ENCODE data around the gene KMO. TPM values are rescaled to one million over a fixed set of nuclear protein-coding genes. Genes with fewer than 3 reads are reported as not detected.

The KMO gene
- total and polyA plus RNA-seq, 2 of the 8 experiments (the other 6 are each of a cell fraction or from before 2014, with no cell fraction given), result not detected

- Histone ChIP-seq H3K23ac (ENCODE audit: insufficient read length) (no peak overlapping the region), H2AK5ac (ENCODE audit: low read depth, low read length) (no peak overlapping the region), H3K4me1 (replicated peaks in 1 of 4; ENCODE audit: control insufficient read depth in 3 of 4, insufficient read depth in 4 of 4, low read length in 3 of 4) (no peaks in the 10 kb centered on the region), H2BK12ac (ENCODE audit: low read depth, low read length) (no peak overlapping the region), H2AFZ (ENCODE audit: low read length) (no peak overlapping the region), H3K18ac (ENCODE audit: extremely low read depth, low read length) (no peak overlapping the region), H3K36me3 (ENCODE audit: control insufficient read depth in 2 of 4, insufficient read depth in 4 of 4, low read length in 3 of 4) (no peaks in the 10 kb centered on the region), H2BK5ac (ENCODE audit: low read depth, low read length) (no peak overlapping the region), H3K27ac (ENCODE audit: low read depth, low read length) (no peak overlapping the region), H3K79me2 (ENCODE audit: control insufficient read depth in 1 of 2, insufficient read depth in 2 of 2, low read length in 2 of 2) (no peaks in the 10 kb centered on the region), H2BK20ac (ENCODE audit: low read length) (no peak overlapping the region), H3K79me1 (ENCODE audit: low read depth, low read length) (no peaks in the 10 kb centered on the region), H3K14ac (ENCODE audit: insufficient read length) (no peak overlapping the region), H4K5ac (ENCODE audit: insufficient read length, low read depth, low read length) (no peak overlapping the region), H3K4me2 (ENCODE audit: insufficient read depth in 1 of 2, low read depth in 2 of 2, low read length in 2 of 2) (no peak overlapping the region), H3K9ac (replicated peaks in 1 of 4; ENCODE audit: extremely low read depth in 1 of 4, low read depth in 3 of 4, low read length in 3 of 4) (no peak overlapping the region), H2BK120ac (replicated peaks; ENCODE audit: low read depth, low read length) (no peak overlapping the region), H3K9me3 (ENCODE audit: insufficient read depth in 2 of 2, low read depth in 1 of 2, low read length in 1 of 2) (no peaks in the 10 kb centered on the region), H3K23me2 (ENCODE audit: low read depth, low read length) (no peaks in the 10 kb centered on the region), H4K8ac (ENCODE audit: extremely low read depth, insufficient read depth, low read length) (no peak overlapping the region), H4K20me1 (replicated peaks in 1 of 2; ENCODE audit: control insufficient read depth in 1 of 2, insufficient read depth in 2 of 2, low read length in 2 of 2) (no peaks in the 10 kb centered on the region), H3K4me3 (ENCODE audit: extremely low read depth in 1 of 4, insufficient read depth in 2 of 4, low read depth in 3 of 4, low read length in 4 of 4) (no peak overlapping the region), H3K4ac (replicated peaks; ENCODE audit: insufficient read length, low read depth, low read length) (no peak overlapping the region), H3K56ac (replicated peaks; ENCODE audit: insufficient read length, low read depth, low read length) (no peak overlapping the region), H3K27me3 (replicated peaks in 1 of 4; ENCODE audit: control insufficient read depth in 3 of 4, extremely low read depth in 1 of 4, insufficient read depth in 3 of 4, low read length in 3 of 4) (no peaks in the 10 kb centered on the region), H4K91ac (replicated peaks; ENCODE audit: insufficient read length, low read length) (no peak overlapping the region), H2BK15ac (ENCODE audit: low read length) (no peak overlapping the region)
- no peak for DNase-seq (ENCODE audit: low read depth in 1 of 2, low spot score in 2 of 2)
- ChIA-PET POLR2A (ENCODE audit: partially characterized antibody) (no interaction called here), CTCF (ENCODE audit: partially characterized antibody) (interaction anchor here (0.9 to 1.7 kb wide), 2 partner anchors 16 to 18 kb away, joined by 3 to 5 read pairs; no protein-coding TSS in a partner anchor)
- TF ChIP-seq TCF12 (IDR thresholded peaks at IDR 0.05; ENCODE audit: low read depth, low read length), result no peak
- no peak for TF ChIP-seq RAD21 (IDR thresholded peaks at IDR 0.05 in 1 of 2, conservative IDR thresholded peaks at IDR 0.05 in 1 of 2; ENCODE audit: low read depth in 2 of 2, low read length in 2 of 2)
- TF ChIP-seq ASH2L (IDR thresholded peaks at IDR 0.05; ENCODE audit: low read length), result no peak
- no peak for TF ChIP-seq SP2 (IDR thresholded peaks at IDR 0.05; ENCODE audit: low read length)
- TF ChIP-seq RFX5 (IDR thresholded peaks at IDR 0.05; ENCODE audit: borderline replicate concordance, low read depth, low read length), result no peak
- TF ChIP-seq SP4 (IDR thresholded peaks at IDR 0.05; ENCODE audit: low read length), result no peak
- TF ChIP-seq CREB1 (IDR thresholded peaks at IDR 0.05), result no peak
- TF ChIP-seq ATF2 (IDR thresholded peaks at IDR 0.05; ENCODE audit: low read length), result no peak
- no peak for TF ChIP-seq CHD1 (IDR thresholded peaks at IDR 0.05; ENCODE audit: low read depth, low read length)
- no peak for TF ChIP-seq BCL11A (IDR thresholded peaks at IDR 0.05; ENCODE audit: low read depth in 2 of 2, low read length in 2 of 2)
- TF ChIP-seq HDAC2 (IDR thresholded peaks at IDR 0.05; ENCODE audit: borderline replicate concordance in 1 of 2, low read depth in 2 of 2, low read length in 2 of 2), result no peak
- FAIRE-seq, result no peak
- WGBS, 2 experiments (ENCODE audit: extremely low coverage in 1 of 2, insufficient coverage in 1 of 2, insufficient read length in 1 of 2, insufficient replicate concordance in 2 of 2, low coverage in 1 of 2, low lambda C conversion rate in 2 of 2, missing lambda C conversion rate in 1 of 2), result 100% methylated on average over 1 of the region's 1 CpG; no CpG with 5 or more reads in 1 of the 2 experiments
Measured at GRCh38 chr1:241593186-241593585, 61.0 kb downstream of the KMO start.
